HG03575 (cell line): ENCODE data around the gene METTL8.
A peak's percentile ranks its signal among the peaks of the same experiment; 100 is the strongest.
"Not testable (repeated sequence)": the region's sequence is repeated elsewhere in the genome, so short reads cannot be mapped to it uniquely, and the experiment has no call there.

ENCODE experiments used
- ATAC-seq: cut with Tn5 transposase; IDR thresholded peaks from one replicate; pipeline ENCODE4 v1.9.1; 2021; ENCODE audit not compliant: unreplicated experiment, insufficient number of reproducible peaks, low FRiP score; ENCODE audit errors: extremely low read depth

The METTL8 gene

DNA sequence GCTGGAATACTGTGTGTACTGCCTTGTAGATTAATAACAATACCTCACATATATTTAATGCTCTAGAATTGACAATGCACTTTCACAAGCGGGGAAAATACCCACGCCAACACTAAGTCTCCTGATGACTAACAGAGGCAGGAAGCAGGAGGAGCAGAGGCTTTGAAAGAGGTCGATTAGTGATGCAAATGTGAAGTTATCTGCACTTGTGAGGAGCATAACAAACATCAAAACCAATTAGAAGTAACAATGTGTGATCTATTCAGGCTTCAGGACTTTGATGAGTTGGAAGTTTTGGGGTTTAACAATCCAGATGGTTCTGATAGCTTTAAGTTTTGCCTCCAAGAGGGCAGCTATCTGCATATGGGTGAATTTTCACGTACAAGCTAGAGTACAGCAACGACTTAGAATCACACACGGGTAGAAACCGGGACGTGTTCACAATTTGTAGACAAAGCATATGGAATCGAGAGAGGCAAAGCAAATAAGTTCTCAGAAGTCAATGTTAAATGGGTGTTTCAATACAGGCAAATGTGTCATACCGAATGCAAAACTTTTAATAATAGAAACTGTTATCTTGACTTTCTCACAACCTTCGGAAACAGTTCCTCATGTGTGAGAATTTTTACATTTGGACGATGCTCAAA lies 114.5 kb downstream of the METTL8 start:
- ATAC-seq, result peak; percentile 28

DNA sequence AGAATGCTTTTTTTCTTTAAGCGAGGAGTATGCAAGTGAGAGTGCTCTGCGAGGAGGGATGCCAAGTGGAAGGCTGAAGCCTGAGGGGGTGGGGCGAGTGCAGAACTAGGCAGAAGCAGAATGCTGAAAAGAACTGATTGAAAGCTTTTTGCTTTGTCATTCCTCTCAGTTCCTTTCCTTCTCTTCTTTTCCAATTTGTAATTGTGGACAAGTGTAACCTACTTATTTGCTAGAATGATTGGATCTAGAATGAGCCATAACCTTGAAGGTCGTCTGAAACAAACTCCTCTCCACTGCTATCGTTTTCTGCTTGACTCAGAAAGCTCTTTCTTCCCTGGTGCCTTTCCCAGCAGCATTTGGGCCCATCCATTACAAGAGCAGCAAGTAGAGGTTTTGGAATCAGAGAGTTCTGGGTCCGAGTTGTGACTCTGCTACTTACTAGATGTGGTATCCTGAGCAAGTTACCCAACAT lies 115.3 kb downstream of the METTL8 start:
- no peak for ATAC-seq

DNA sequence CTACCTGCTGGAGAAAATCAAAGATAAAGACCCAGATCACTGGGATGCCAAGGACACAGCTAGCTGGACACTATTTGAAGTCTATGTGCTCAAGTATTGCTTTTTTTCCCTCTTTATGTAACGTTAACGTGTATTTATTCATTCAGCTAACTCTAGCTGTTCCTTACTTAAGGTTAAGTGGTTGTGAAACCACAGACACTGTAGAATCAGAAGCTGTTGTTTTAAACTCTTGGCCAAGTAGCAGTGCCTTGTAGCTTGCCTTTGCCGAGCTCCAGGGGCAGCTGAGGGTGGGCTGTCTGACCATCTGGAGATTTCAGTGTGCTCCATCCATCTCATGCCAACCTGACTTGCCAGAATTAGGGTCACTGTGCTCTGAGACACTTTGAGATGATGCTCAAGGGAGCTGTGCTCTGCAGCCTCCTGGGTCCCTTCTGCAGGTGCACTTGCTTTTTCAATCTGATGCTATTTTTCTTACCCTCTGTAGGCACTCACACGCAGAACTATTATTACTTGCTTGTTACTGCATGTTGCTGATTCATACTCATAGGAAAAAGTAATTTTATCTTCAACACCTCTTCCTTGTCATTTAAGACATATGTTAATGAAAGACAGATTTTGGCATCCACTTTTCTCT lies 116.2 kb downstream of the METTL8 start:
- peak; percentile 22 for ATAC-seq

DNA sequence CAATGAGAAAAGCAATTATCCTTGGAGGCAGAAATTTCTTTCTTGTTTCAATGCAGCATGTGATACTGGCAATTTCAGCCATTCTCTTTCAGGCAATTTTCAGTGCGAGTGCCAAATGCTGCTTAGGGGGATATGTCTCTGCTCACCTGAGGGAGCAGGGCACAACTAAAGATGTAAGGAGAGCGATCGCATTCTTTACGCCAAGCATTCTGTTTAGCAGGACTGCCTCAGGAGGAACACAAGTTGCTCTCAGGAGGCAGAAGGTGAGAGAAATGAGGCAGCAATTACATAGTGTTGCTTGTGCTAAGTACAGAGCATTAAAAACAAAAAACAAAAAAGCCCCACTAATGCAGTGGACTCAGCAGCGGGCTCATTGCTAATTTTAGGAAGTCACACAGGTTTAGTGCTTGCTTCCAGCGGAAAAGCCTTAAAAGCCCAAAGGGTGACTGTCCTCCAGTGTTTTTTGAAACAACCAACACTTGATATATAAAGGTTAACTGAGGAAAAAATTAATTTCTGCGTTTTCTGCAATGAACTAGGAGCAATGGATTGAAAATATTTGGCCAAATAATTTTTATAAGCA lies 116.9 kb downstream of the METTL8 start:
- ATAC-seq, result no peak

- ATAC-seq, result no peak
Measured at GRCh38 chr2:171316220-171316619, 117.6 kb downstream of the METTL8 start.

- no peak for ATAC-seq
Measured at GRCh38 chr2:171315781-171316180, 118.0 kb downstream of the METTL8 start.

- not testable (repeated sequence) for ATAC-seq
Measured at GRCh38 chr2:171312182-171312581, 121.6 kb downstream of the METTL8 start.

DNA sequence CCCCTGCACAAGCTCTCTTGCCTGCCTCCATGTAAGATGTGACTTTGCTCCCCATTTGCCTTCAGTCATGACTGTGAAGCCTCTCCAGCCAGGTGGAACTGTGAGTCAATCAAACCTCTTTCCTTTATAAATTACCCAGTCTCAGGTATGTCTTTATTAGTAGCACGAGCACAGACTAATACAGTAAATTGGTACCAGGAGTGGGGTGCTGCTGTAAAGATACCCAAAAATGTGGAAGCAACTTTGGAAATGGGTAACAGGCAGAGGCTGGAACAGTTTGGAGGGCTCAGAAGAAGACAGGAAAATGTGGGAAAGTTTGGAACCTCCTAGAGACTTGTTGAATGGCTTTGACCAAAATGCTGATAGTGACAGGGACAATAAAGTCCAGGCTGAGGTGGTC lies 122.2 kb downstream of the METTL8 start:
- ATAC-seq, result not testable (repeated sequence)

DNA sequence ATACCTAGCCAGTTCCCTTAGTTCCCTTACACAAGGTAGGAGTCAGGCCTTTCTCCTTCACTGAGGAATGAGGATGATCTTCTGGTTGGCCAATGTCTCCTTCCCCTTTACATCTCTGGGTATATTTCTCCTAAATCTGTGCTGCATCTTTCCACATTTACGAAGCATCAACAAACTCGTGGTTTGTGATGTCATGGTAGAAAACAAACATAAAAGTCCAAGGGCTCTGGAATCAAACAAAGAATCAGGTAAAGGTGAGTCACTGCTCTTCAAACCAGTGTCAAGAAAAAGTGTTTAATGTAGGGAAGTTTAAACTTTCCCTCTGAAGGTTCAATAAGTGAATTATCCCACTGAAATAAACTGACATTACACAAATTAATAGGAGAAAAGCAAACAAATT lies 122.9 kb downstream of the METTL8 start:
- ATAC-seq, result no peak

GRCh38 chr2:171309455-171310286 lies 124.1 kb downstream of the METTL8 start:
- no peak for ATAC-seq

GRCh38 chr2:171308280-171309054 lies 125.3 kb downstream of the METTL8 start:
- no peak for ATAC-seq

DNA sequence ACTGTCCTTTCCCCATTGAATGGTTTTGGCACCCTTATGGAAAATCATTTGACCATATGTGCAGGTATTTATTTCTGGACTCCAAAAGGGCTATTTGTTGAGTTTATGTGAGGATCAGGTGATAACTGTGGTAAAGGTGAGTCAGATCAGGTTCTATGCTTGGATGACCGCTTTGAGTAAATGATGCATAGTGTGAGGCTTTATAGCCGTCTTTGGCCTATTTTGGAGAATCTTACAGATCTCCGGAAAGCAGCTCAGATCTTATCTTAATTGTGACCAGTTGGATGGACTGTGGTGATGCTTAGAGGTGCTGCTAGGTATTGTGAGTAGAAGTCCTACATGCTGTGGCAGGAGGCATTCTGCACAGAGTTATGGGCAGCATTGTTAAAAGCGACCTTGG lies 126.2 kb downstream of the METTL8 start:
- peak; percentile 37 for ATAC-seq

DNA sequence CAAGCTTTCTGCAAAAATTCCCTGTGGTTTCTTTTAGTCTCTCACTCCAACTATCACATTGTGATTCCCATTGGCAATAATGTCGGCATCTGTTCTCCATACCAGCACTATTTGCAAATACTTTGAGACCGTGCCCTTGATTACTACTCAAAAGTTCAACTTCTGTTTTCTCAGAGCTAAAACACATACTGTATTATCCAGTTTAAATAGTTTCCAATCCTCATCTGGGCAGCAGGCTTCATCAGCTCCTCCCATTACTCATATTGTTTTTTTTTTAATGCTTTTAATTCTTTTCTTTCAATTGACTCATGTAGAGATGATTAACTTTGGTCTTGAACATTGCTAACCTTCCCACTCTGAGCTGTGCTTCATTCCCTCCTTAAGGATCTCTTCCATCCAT lies 135.8 kb downstream of the METTL8 start:
- ATAC-seq, result no peak

DNA sequence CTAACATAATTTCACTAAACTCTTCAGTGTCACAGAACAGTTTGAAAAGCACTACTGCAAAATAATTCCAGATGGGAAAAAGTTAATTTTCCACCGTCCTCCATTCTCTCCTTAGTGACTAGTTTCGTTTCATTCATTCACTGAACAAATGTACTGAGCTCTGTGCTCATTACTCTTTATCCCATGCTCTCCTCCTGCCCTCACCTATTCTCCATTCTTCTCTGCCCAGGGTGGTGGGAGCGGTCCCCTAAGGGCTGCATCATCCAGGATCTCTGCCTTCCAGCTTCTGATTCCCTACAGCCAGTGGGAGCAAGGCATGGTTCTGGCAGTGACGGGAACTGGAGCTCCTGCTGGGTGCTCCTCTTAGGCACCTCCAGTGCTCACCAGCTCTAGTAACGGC lies 139.2 kb downstream of the METTL8 start:
- ATAC-seq, result no peak

- ATAC-seq, result no peak
Measured at GRCh38 chr2:171293661-171294060, 140.1 kb downstream of the METTL8 start.

GRCh38 chr2:171289991-171290390 lies 143.8 kb downstream of the METTL8 start:
- no peak for ATAC-seq

GRCh38 chr2:171289316-171289715 lies 144.5 kb downstream of the METTL8 start:
- ATAC-seq, result no peak

GRCh38 chr2:171287611-171288010 lies 146.2 kb downstream of the METTL8 start:
- ATAC-seq, result no peak

GRCh38 chr2:171287036-171287571 lies 146.7 kb downstream of the METTL8 start:
- ATAC-seq, result no peak
